PC-9 (cell line): ENCODE results near the gene CLCF1.

Experiments used
- EZH2 ChIP-seq: fragments of 200-600 bp; sonication (generic); IDR thresholded peaks from 2 replicates; pipeline ENCODE4 v1.8.0; 2017; ENCODE audit warnings: antibody characterized with exemption, low read depth
- TF ChIP-seq, protein P1 (sequence below): fragments of 200-600 bp; sonication (generic); conservative IDR thresholded peaks from 2 replicates; pipeline ENCODE4 v1.6.1; 2017; ENCODE audit warnings: mixed run types, antibody characterized with exemption, mild to moderate bottlenecking, moderate library complexity

DNA sequence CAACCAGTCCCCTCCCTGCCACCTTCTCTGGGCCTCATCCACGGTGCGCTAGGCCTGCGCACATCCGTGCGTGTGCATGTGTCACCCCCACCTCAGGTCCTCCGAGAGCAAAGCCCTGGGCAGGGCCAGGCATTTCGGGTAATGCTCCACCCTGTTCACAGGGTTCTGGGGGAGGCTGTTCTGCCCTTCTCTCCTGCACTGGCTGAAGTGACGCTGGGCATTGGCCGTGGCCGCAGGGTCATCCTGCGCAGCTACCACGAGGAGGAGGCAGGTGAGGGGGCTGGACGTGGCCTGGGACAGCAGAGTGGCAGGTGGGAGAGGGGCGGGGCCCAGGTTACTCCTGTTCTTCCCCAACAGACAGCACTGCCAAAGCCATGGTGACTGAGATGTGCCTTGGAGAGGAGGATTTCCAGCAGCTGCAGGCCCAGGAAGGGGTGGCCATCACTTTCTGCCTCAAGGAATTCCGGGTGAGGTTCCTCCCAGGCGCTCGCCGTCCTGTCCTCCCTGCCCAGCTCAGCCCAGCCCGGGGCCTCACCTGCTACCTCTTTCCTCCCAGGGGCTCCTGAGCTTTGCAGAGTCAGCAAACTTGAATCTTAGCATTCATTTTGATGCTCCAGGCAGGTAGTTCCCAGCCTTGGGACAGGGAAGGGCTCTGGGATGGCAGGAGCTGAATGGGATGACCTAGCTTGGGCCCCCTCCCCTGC is 22.3 kb upstream of the CLCF1 start:
- TF ChIP-seq, protein P1, sequence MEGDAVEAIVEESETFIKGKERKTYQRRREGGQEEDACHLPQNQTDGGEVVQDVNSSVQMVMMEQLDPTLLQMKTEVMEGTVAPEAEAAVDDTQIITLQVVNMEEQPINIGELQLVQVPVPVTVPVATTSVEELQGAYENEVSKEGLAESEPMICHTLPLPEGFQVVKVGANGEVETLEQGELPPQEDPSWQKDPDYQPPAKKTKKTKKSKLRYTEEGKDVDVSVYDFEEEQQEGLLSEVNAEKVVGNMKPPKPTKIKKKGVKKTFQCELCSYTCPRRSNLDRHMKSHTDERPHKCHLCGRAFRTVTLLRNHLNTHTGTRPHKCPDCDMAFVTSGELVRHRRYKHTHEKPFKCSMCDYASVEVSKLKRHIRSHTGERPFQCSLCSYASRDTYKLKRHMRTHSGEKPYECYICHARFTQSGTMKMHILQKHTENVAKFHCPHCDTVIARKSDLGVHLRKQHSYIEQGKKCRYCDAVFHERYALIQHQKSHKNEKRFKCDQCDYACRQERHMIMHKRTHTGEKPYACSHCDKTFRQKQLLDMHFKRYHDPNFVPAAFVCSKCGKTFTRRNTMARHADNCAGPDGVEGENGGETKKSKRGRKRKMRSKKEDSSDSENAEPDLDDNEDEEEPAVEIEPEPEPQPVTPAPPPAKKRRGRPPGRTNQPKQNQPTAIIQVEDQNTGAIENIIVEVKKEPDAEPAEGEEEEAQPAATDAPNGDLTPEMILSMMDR, result no peak
- TF ChIP-seq EZH2, result no peak
